H9 (cell line): ENCODE measurements around the gene COQ10B. TPM values are rescaled to one million over a fixed set of nuclear protein-coding genes. Genes with fewer than 3 reads are reported as not detected.

Experiments
- DNase-seq: peaks from one replicate; pipeline ENCODE4 v3.0.0-alpha.2; 2017
- H2AFZ ChIP-seq: one replicate; pipeline ENCODE4 v1.6.1; 2013; ENCODE audit warnings: mild to moderate bottlenecking, low read length, control low read depth, moderate library complexity
- H2AK5ac ChIP-seq: 2 replicates; pipeline ENCODE4 v1.6.1; 2013; ENCODE audit warnings: low read length, control low read depth, mixed read lengths; ENCODE audit not compliant: insufficient read length
- H2BK120ac ChIP-seq: one replicate; pipeline ENCODE4 v1.6.1; 2013; ENCODE audit warnings: low read depth, mild to moderate bottlenecking, low read length, control low read depth, inconsistent platforms; ENCODE audit not compliant: poor library complexity, severe bottlenecking
- H2BK12ac ChIP-seq: 2 replicates; pipeline ENCODE4 v1.6.1; 2013; ENCODE audit warnings: low read length, control low read depth, mixed read lengths, low read depth; ENCODE audit not compliant: insufficient read length
- H2BK15ac ChIP-seq: 2 replicates; pipeline ENCODE4 v1.6.1; 2013; ENCODE audit warnings: low read depth, low read length, control low read depth
- H2BK20ac ChIP-seq: one replicate; pipeline ENCODE4 v1.6.1; 2013; ENCODE audit warnings: low read depth, mild to moderate bottlenecking, low read length, control low read depth, inconsistent platforms; ENCODE audit not compliant: poor library complexity, severe bottlenecking
- H2BK5ac ChIP-seq: 2 replicates; pipeline ENCODE4 v1.6.1; 2013; ENCODE audit warnings: low read length, control low read depth, mixed read lengths; ENCODE audit not compliant: insufficient read length
- H3K14ac ChIP-seq: 2 replicates; pipeline ENCODE4 v1.6.1; 2013; ENCODE audit warnings: low read length, control low read depth; ENCODE audit not compliant: insufficient read depth
- H3K18ac ChIP-seq: 2 replicates; pipeline ENCODE4 v1.6.1; 2013; ENCODE audit warnings: low read depth, mild to moderate bottlenecking, mixed read lengths, low read length, control low read depth; ENCODE audit not compliant: insufficient read length
- H3K23ac ChIP-seq: 2 replicates; pipeline ENCODE4 v1.6.1; 2013; ENCODE audit warnings: low read length, control low read depth, mixed read lengths, low read depth; ENCODE audit not compliant: insufficient read length
- H3K23me2 ChIP-seq: 2 replicates; pipeline ENCODE4 v1.6.1; 2013; ENCODE audit warnings: low read depth, mild to moderate bottlenecking, mixed read lengths, low read length, control low read depth; ENCODE audit not compliant: insufficient read length, poor library complexity, severe bottlenecking
- H3K27ac ChIP-seq: 2 replicates; pipeline ENCODE4 v1.5.1; 2013; ENCODE audit warnings: low read length, control low read depth, mixed read lengths, low read depth; ENCODE audit not compliant: insufficient read length
- H3K27me3 ChIP-seq: 2 replicates; pipeline ENCODE4 v1.6.1; 2013; ENCODE audit warnings: low read length, control low read depth, inconsistent platforms; ENCODE audit not compliant: insufficient read depth
- H3K4ac ChIP-seq: 2 replicates; pipeline ENCODE4 v1.6.1; 2013; ENCODE audit warnings: low read depth, mild to moderate bottlenecking, control low read depth, inconsistent platforms, low read length, moderate library complexity
- H3K4me1 ChIP-seq: 2 replicates; pipeline ENCODE4 v1.6.1; 2013; ENCODE audit warnings: low read length, control low read depth, inconsistent platforms; ENCODE audit not compliant: insufficient read depth
- H3K4me2 ChIP-seq: 2 replicates; pipeline ENCODE4 v1.6.1; 2013; ENCODE audit warnings: low read length, control low read depth, mixed read lengths; ENCODE audit not compliant: insufficient read length, insufficient read depth
- H3K56ac ChIP-seq: 2 replicates; pipeline ENCODE4 v1.6.1; 2013; ENCODE audit warnings: low read depth, mild to moderate bottlenecking, mixed read lengths, low read length, control low read depth; ENCODE audit not compliant: insufficient read length
- H3K79me1 ChIP-seq: 2 replicates; pipeline ENCODE4 v1.6.1; 2013; ENCODE audit warnings: low read depth, mild to moderate bottlenecking, moderate library complexity, low read length, control low read depth, inconsistent platforms; ENCODE audit not compliant: insufficient read depth, poor library complexity, severe bottlenecking
- H3K79me2 ChIP-seq: 2 replicates; pipeline ENCODE4 v1.6.1; 2013; ENCODE audit warnings: low read length, control low read depth, inconsistent platforms; ENCODE audit not compliant: insufficient read depth
- H3K9ac ChIP-seq: 2 replicates; pipeline ENCODE4 v1.6.1; 2013; ENCODE audit warnings: low read length, control low read depth, mixed read lengths; ENCODE audit not compliant: insufficient read length; ENCODE audit errors: extremely low read depth
- H3K9me3 ChIP-seq: one replicate; pipeline ENCODE4 v1.6.1; 2013; ENCODE audit warnings: low read depth, low read length, inconsistent platforms; ENCODE audit not compliant: control insufficient read depth
- H3T11ph ChIP-seq: one replicate; pipeline ENCODE4 v1.6.1; 2013; ENCODE audit warnings: mild to moderate bottlenecking, low read length, control low read depth, inconsistent platforms
- H4K20me1 ChIP-seq: one replicate; pipeline ENCODE4 v1.6.1; 2013; ENCODE audit not compliant: control insufficient read depth, insufficient read length, insufficient read depth
- H4K5ac ChIP-seq: 2 replicates; pipeline ENCODE4 v1.6.1; 2013; ENCODE audit warnings: low read depth, mild to moderate bottlenecking, mixed read lengths, low read length, control low read depth; ENCODE audit not compliant: insufficient read length
- H4K8ac ChIP-seq: replicated peaks from 2 replicates; pipeline ENCODE4 v1.6.1; 2013; ENCODE audit warnings: low read length, control low read depth, mixed read lengths, low read depth; ENCODE audit not compliant: insufficient read length
- H4K91ac ChIP-seq: 2 replicates; pipeline ENCODE4 v1.6.1; 2013; ENCODE audit warnings: low read depth, mild to moderate bottlenecking, moderate library complexity, mixed read lengths, low read length, control low read depth; ENCODE audit not compliant: insufficient read length
- H3K27ac Mint-ChIP-seq, 3 experiments: 2 replicates in 2 of 3; 3 replicates in 1 of 3; pipeline ENCODE4 v1.8.0; 2020 to 2021; ENCODE audit warnings: mixed read lengths in 3 of 3, mild to moderate bottlenecking in 1 of 3, moderate library complexity in 1 of 3
- H3K27me3 Mint-ChIP-seq: 2 replicates; pipeline ENCODE4 v1.8.0; 2021; ENCODE audit warnings: low read depth, mild to moderate bottlenecking, moderate library complexity, mixed read lengths
- H3K36me3 Mint-ChIP-seq, 3 experiments: 2 replicates in 2 of 3; 3 replicates in 1 of 3; pipeline ENCODE4 v1.8.0; 2020 to 2021; ENCODE audit warnings: low read depth in 3 of 3, mixed read lengths in 3 of 3; ENCODE audit not compliant: insufficient read depth in 1 of 3
- H3K4me1 Mint-ChIP-seq, 2 experiments: 2 replicates each; pipeline ENCODE4 v1.8.0; 2020; ENCODE audit warnings: mixed read lengths in 2 of 2
- H3K4me3 Mint-ChIP-seq, 2 experiments: 2 replicates in 1 of 2; 3 replicates in 1 of 2; pipeline ENCODE4 v1.8.0; 2020 to 2021; ENCODE audit warnings: mild to moderate bottlenecking in 2 of 2, mixed read lengths in 2 of 2, moderate library complexity in 1 of 2
- H3K9me3 Mint-ChIP-seq, 2 experiments: 2 replicates in 1 of 2; 3 replicates in 1 of 2; pipeline ENCODE4 v1.8.0; 2020; ENCODE audit warnings: mild to moderate bottlenecking in 2 of 2, mixed read lengths in 2 of 2, moderate library complexity in 1 of 2
- WGBS: extraction: QIAGEN DNeasy Blood & Tissue Kit; methylation state at CpG from one replicate; pipeline ENCODE4 v1.1.7; 2013; ENCODE audit warnings: missing lambda C conversion rate, low lambda C conversion rate, mixed read lengths; ENCODE audit not compliant: insufficient read length; ENCODE audit errors: extremely low coverage; 5-methylcytosine and 5-hydroxymethylcytosine counted together
- total RNA-seq: library from RNA; stranded (reverse); gene quantifications from 2 replicates; pipeline ENCODE4 v1.2.1, GENCODE V29; 2021
- TF ChIP-seq, protein P1 (sequence below): fragments of 200-600 bp; sonication (generic); conservative IDR thresholded peaks from 3 replicates; pipeline ENCODE4 v1.8.0; 2021; ENCODE audit warnings: antibody characterized with exemption, mild to moderate bottlenecking

Gene COQ10B
- total RNA-seq, 1 experiment from 2014 or later, result 16.2 TPM

DNA sequence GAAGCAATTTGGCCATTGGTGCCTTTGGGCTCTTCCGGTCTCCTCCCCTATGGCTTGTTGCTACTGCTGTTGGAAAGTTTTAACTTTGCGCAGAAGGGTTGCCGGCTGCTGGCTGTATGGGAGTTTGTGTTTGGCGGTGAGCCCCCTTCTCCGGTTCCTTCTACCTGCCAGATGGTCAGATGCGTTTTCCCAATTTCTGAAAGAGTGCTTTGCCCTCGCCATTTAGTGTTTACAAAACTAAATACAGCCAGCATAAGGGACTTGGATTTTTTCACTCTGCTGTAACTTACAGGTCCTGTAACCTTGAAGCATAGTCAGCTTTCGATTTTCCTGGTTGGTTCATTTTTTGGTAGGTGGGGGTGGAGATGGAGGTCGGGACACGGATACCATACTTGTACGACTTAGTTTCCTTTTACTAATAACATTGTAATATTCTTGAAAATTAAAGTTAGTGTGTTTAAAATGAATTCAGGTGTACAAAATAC is 604 bp downstream of the COQ10B start:
- H3K23me2 ChIP-seq, result no peaks in the 10 kb centered on the region
- no peaks in the 10 kb centered on the region for H4K20me1 ChIP-seq
- H2AFZ ChIP-seq, result no peak overlapping the region
- H3K9me3 Mint-ChIP-seq, result peaks cover 0 to 3% of the 10 kb centered on the region in 2 experiments; a peak in 2 of 5 replicates
- H3K36me3 Mint-ChIP-seq, result peaks cover 0 to 2% (median 0%) of the 10 kb centered on the region in 3 experiments; a peak in 2 of 7 replicates
- H4K8ac ChIP-seq, result no peak overlapping the region
- peak overlapping the region; percentile 79 for H3K4me2 ChIP-seq
- H3K4me3 Mint-ChIP-seq, result peak overlapping the region; percentile 96 to 100
- no peak overlapping the region for H3K56ac ChIP-seq
- H3K14ac ChIP-seq, result peak overlapping the region; percentile 77
- peaks cover 20% of the 10 kb centered on the region; the same call in 1 of the 2 replicates for H3K79me2 ChIP-seq
- DNase-seq, result peak; percentile 74
- H3K9me3 ChIP-seq, result no peaks in the 10 kb centered on the region
- no peak overlapping the region for H3K4ac ChIP-seq
- H3K27ac ChIP-seq, result peak overlapping the region; percentile 85
- no CpG with 5 or more reads among the region's 11 CpGs for WGBS
- peak overlapping the region; percentile 81 for H3K18ac ChIP-seq
- no peak overlapping the region for H4K5ac ChIP-seq
- TF ChIP-seq, protein P1, sequence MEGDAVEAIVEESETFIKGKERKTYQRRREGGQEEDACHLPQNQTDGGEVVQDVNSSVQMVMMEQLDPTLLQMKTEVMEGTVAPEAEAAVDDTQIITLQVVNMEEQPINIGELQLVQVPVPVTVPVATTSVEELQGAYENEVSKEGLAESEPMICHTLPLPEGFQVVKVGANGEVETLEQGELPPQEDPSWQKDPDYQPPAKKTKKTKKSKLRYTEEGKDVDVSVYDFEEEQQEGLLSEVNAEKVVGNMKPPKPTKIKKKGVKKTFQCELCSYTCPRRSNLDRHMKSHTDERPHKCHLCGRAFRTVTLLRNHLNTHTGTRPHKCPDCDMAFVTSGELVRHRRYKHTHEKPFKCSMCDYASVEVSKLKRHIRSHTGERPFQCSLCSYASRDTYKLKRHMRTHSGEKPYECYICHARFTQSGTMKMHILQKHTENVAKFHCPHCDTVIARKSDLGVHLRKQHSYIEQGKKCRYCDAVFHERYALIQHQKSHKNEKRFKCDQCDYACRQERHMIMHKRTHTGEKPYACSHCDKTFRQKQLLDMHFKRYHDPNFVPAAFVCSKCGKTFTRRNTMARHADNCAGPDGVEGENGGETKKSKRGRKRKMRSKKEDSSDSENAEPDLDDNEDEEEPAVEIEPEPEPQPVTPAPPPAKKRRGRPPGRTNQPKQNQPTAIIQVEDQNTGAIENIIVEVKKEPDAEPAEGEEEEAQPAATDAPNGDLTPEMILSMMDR, result no peak
- no peak overlapping the region for H2AK5ac ChIP-seq
- no peak overlapping the region for H4K91ac ChIP-seq
- no peaks in the 10 kb centered on the region for H3K4me1 ChIP-seq
- H2BK120ac ChIP-seq, result no peak overlapping the region
- no peaks in the 10 kb centered on the region for H3K27me3 Mint-ChIP-seq
- H3K23ac ChIP-seq, result no peak overlapping the region
- H2BK20ac ChIP-seq, result no peak overlapping the region
- H2BK12ac ChIP-seq, result no peak overlapping the region
- H3K27me3 ChIP-seq, result no peaks in the 10 kb centered on the region
- H2BK15ac ChIP-seq, result no peak overlapping the region
- H3K9ac ChIP-seq, result peak overlapping the region; percentile 87
- peaks cover under 1% of the 10 kb centered on the region for H3K79me1 ChIP-seq
- H3T11ph ChIP-seq, result no peak overlapping the region
- H2BK5ac ChIP-seq, result peak overlapping the region; percentile 23
- H3K27ac Mint-ChIP-seq, result peak overlapping the region; percentile 99 to 100 (median 99)
- H3K4me1 Mint-ChIP-seq, result peaks cover 12 to 16% of the 10 kb centered on the region in 2 experiments
